Peyer's patch (tissue), 4 donors: ENCODE results near the gene ZFP92.

Experiments
- CTCF ChIP-seq, 6 experiments: fragments of 450-650 bp in 4 of 6; fragments of 200-600 bp in 2 of 6; sonication (generic) in 1 of 6; IDR thresholded peaks; one replicate each; pipeline ENCODE4 v1.5.1; 2017 to 2019; ENCODE audit warnings: antibody characterized with exemption in 6 of 6, mild to moderate bottlenecking in 3 of 6, moderate library complexity in 1 of 6
- POLR2A ChIP-seq, 2 donors: fragments of 450-650 bp; IDR thresholded peaks; one replicate each; pipeline ENCODE4 v1.5.1; 2017; ENCODE audit warnings: antibody characterized with exemption in 2 of 2, mild to moderate bottlenecking in 2 of 2, moderate library complexity in 2 of 2

GRCh38 chrX:153405426-153405825, 5.8 kb upstream of the ZFP92 start:
- TF ChIP-seq CTCF (IDR thresholded peaks at IDR 0.05) = no peak
- no peak for TF ChIP-seq POLR2A (IDR thresholded peaks at IDR 0.05)
